Stimulated activated CD4-positive, alpha-beta T cell treated with anti-CD3 and anti-CD28 coated beads, Interleukin-1b, Interleukin-23, amount 100 ng/mL, for 4 hours (primary cell): ENCODE data around the gene MYO5B.

Source experiments
- DNase-seq, 2 donors: peaks; one replicate each; pipeline ENCODE4 v3.0.0-alpha.2; 2020; ENCODE audit warnings: low read depth in 2 of 2

The MYO5B gene

DNA sequence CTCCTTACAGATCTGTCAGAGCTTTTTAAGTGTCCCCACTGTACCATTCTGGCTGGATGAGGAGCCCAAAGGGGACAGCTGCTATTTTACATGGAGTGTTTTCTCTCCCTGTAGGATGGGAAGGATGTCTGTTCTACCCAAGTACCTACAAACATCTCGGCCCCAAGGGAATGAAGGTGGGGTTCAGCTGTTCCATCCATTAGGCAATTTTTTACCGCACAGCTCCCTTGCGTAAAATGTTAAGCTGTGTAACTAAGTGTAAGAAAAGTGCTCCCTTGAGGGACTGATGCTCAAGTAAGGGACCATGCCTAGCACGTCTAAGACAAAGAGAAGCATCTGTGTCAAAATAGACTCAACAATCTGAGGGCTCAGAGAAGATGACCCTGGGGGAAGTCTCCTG is 180.3 kb downstream of the MYO5B start:
- DNase-seq: no peak

DNA sequence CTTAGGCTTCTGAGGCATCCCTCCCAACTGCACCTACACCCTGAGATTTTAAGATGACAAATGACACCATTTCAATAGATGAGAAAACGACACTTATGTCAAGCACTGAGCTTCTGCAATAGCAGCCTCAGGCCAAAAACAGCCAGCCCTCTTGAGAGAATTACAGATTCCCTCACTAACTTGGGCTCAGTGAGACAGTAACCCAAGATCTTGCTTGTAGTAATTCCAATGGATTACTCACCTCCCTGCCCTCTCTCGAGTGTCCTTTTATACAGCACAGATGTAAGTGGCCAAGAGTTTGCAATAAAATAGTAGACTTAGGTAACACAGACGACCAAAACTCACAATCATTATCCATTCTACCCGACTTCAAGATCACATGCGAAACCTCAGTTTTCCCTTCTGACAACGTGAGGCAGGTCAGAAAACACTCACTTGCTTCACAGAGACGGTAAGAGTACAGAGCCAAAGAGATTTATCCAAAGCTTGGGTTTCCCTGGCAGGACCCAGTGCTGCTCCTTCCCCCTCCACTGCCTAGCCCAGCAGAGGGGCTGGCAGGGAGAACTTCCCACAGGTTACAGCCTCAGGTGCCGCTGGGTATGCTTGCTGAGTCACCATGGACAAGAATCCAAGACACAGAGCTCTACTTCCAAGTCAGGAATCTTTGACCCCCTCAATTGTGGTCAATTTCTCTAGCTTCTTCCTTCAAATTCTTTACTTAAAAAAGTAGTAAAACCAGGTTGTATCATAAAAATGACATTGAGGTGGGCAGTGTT is 181.4 kb downstream of the MYO5B start:
- DNase-seq: no peak

DNA sequence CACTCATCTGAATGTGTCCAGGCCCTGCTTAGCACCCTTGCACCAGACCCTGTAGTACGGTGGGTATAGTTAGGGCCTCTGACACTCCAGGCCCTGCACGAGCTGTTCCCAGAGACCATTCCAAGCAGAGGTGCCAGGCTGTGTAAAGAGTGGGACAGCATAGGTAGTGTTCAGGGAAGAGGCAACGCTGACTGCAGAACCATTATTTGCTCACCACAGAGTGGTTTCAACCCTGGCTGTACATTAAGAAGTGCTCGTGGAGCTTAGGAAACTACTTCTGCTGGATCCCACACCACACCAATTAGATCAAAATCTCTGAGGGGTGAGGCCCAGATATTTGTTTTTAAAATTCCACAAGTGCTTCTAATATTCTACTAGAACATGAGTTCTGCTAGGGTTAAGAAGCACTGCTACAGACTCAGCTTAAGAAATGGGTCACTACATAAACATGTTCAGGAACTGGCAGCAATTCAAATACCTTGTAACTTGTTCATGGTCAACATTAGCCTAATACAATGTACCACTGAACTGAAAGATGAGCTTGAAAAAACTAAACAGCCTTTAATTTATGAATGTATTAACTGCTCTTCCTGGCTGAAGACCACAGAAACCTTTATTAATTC is 183.0 kb downstream of the MYO5B start:
- DNase-seq: no peak

DNA sequence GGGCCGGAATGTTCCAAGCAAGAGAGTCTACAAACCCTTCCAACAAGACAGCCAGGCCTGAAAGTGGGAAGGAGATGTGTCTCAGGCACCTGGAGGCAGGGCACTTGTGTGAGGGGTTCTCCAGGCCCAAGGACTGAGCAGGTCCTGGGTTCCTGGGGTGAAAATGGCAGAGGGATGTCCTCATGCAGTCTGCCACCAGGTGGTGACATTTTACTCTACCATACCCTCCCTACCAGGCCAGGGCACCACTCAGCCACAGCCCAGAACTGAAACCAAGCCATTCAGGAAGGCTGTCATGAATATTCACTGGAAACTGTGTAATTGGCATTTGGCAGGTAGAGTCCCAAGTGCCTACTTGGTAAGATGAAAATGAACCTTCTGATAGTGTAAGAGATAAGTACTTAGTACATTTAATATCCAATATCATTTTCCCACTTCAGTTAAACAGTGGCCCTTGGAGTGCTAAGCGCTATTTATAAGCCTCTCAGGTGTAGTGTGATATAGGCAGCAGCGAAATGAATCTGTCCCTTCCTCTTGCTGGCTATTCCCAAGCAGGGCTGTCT is 185.1 kb downstream of the MYO5B start:
- peak in 1 of 2 donors; percentile 4 for DNase-seq

DNA sequence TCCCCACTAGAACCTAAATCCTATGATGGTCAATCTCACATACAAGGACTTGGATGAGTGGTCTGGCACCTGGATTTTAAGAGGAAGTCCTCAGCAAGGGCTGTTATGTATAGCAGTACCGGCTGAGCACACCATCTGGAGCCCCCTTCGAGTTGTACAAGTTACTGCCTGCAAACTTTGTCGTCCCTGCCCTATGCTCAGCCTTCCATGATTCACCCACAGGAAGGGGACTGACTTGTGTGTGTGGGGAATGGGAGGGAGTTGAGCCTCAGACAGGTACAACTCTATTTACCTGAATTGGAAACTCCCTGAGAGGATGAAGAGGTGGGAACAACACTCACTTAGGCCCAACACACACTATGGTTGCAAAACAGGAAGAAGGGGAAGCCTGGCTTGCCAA is 186.6 kb downstream of the MYO5B start:
- DNase-seq: no peak

DNA sequence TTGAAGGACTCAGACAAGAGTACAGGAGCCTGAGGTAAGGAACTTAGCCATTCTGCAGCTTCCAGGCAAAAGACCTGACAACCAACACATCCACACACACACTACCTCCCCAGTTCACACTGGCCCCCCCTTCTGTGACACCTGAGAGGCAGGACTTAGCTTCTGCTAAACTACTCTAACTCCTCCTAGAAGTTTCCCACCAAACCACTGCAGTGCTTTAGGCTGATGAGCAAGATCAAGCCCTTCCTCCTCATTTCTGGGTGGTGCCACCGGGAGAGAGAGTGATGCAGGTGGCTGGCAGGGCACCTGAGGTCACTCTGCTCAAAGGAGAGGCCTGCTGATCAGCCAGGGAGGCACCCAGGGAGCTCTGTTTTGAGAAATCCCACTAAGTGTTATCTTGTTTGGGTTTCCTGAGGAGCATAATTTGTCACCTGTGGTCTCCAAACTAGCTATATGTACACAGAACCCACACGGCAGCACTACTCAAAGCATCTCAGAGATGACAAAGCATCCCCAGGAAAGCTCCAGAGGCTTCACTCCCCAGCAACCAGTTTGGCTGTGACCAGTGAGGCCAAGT is 188.4 kb downstream of the MYO5B start:
- no peak for DNase-seq

DNA sequence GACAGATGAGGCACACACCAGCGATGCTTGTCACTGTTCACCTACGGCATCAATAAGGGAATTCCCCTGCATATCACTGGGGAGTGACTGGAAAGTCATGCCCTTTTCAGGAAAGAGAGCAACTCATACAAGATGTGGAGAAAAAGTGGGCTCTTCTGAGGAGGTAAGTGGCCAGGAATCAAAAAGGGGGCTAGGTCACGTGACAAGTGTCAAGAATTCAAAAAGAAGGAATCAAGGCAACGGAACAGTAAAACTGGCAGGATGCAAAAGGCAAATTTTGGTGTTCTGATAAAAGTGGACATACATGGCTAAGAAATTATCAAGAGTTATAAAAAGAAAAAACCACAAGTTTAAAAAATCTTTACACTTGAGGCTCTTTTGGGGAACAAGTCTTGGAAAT is 190.9 kb downstream of the MYO5B start:
- DNase-seq: no peak

DNA sequence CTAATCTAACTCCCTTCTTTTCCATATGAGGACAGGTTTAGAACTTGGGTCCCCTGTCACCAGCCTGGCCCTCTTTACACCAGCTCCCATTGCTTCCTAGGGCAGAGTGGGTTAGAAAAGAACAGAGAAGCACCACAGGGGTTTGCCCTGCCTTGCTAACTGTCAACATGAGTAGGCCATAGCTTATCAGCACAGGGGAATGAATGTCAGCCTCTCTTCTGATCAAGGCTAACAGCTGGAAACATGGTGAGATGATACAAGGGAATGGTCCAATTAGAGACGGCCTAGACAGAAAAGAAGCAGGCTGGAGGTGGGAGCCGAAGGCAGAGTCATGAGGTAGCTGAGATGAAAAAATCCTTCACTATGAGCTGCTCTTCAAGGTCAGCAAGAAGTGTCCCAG is 192.2 kb downstream of the MYO5B start:
- no peak for DNase-seq

DNA sequence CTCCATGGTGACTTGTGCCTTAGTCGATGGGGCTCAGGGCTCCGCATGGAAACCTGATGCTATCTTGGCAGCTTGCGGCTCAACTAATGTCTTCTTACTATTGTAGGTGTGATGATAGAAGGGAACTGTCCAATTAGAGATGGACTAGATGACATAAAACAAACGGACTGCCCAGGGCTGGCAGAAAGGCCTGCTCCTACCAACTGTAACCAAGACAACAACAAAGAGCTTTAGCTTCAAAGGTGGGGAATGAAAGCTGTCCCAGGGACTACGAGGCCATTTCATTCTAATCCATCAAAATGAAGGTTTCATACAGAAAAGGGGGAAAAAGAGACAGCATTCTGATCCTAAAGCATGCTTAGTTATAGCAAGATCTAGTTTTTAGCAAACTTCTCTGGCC is 194.7 kb downstream of the MYO5B start:
- no peak for DNase-seq

DNA sequence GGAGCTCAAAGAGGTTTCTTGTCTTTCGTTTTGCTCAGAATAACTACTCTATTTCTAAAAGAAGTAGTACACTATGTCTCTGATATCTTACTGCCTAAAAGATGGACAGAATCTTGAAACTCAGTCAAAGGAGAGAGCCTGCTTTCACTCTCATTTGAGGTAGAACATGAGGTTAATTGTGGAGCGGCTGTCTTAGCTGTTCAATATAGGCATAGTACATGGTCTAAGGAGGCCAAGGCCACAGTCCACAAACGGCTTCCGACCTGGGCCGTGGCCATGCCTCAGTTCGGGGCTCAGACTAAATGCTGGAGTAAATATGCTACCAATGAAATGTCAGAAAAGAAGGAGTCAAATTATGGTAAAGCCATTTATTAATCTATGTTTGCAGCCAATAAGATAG is 195.8 kb downstream of the MYO5B start:
- DNase-seq: no peak

DNA sequence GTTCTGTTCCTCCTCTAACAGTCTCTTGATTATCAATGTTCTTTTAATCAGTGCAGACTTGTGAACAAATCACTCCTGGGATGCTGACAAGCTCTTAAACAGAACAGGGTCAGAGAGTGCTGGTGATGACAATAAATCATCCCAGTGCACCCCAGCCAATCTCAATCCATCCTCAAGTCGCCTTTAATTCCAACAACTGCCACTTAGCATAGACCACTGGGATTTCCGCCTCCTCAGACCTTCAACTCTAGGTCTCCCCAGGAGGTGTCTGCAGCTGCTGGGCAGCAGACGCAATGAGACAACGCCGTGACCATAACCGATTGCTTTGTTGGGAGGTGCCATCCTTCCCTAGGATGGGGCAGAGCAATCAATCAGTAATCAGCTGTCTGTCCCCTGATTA is 197.4 kb downstream of the MYO5B start:
- DNase-seq: no peak

DNA sequence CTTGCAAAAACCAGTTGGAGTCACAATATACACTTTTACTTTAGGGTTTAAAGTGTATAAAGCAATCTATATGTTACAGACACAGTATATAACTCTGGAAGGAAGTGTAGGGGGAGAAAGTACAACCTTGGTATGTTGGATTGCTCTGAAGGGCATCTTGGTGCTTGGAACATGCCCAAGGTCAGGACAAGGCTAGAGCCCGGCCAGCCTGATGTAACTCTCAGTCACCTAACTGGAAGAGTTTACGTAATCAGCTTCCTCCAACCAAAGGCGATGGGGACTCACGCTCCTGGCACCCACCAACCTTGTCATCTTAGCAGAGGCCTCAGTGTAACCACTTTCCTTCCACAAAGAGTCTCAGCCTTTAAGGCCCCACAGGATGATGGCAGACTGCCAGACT is 200.5 kb downstream of the MYO5B start:
- no peak for DNase-seq

DNA sequence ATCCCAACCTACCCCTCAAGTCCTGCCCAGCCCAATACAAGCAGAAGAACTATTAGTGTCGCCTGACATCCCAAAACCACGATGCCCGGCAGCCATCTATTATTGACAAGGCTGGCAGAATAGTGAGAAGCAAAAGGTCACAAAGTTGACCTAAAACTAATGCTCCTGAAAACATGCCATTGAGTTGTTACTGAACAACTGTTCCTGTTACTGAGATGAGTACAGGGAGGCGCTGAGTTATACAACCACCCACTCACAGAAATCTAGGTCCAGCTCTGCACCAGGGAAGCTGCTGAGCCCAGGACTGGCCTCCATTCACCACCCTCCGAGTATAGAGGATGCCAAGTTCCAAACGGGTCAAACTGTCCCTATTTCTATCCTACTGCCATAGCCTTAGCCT is 201.6 kb downstream of the MYO5B start:
- DNase-seq: no peak

DNA sequence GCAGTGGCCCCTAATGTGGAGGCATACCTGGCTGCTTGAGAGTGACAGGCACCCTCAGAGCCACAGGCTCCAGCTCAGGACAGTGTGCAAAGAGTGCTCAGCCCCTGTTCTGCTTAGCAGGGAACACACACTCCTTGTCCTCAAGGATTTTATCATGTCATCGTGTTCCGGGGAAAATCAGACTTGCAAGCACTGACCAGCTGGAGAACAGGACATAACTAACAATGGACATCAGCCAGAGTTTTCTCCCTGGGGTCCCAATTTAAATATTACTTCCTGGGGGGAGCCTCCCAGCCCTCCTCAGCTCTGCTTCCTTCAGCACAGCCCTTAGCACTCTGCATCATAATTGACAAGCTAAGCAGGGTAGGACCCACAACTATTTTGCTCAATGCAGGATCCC is 206.2 kb downstream of the MYO5B start:
- no peak for DNase-seq

DNA sequence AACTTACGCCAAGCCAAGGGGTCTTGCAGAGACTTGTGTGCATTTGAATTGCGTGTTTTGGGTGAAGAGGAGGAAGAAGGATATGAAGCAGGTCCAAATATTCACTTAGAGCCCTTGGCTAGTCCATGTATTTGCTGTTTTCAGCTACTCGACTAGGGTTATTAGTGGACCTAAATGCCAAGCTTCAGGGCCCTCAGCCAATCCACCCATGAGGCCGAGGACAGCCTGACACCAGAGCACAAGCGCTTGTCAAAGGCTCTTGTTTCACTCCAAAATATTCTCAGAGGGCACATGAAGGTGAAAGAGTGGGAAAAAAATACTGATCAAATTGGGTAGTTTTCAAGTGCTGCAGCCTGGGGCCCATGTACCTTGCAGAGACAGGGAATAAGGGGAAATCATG is 206.8 kb downstream of the MYO5B start:
- DNase-seq: no peak

DNA sequence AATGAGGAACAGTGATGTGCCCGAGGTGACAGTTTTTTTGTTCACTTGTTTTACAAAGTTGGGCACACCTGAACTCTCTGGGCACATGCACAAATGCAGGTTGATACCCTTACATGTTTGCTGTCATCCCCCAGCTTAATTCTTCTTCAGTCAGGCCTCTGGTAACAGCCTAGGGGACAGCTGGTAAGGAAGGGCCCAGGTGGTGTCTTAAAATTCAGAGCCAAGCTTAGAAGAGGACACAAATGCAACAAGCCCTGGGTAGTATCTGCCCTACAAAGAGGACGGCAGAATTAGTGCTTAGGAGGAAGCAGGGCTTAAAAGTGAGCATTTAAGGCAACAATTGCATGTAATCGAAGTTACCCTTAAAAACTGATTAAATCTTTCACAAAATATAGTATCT is 209.7 kb downstream of the MYO5B start:
- DNase-seq: no peak

DNA sequence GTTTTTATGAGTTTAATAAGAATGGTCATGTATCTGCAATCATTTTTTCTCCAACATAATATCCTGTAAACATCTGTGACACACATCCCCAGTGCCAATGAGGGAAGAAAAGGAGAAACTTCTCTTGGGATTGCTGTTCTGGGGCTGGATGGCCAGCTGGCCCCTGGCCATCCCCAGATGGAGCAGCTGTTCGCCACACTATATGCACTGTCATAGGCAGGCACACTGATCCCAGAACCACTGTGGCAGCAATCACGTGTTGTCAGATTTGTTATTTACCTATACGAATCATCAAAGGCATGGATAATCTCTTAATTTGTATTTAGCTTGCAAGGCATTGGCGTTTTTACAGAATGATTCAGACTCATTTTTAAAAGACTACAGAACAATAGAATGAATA is 214.1 kb downstream of the MYO5B start:
- DNase-seq: no peak

DNA sequence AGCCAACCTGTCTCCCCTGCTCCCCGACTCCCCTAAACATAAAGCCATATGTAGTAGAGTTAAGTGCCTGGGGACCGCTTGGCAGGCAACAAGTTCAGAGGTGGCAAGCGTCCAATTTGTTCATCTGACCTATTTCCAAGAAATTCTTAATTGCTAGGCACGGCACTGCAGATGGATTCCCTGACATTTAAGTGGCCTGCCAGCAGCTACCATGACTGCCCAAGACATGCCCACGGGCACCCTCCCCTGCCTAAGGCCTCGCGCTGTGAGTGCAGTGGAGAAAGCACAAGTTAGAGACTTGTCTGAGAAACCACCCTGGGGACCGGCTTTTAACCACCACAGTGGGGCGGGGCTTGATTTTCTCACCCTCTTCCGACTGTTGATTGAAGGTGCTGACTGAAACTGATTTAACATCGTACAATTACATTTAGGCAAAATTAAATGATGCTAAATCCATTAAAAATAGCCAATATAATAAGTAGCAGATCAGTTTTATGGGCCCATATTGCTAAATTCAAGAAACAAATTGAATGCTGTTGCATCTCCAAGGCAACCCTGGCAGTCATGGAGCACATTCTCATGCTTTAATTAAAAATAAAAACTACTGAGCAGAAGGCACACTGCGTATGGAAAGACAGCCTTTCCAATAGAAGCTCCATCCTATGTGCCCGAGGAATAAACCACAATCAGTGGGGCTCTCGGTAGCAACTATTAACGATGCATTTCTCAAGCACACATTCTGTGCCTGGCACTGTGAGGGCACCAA is 218.0 kb downstream of the MYO5B start:
- DNase-seq: no peak

DNA sequence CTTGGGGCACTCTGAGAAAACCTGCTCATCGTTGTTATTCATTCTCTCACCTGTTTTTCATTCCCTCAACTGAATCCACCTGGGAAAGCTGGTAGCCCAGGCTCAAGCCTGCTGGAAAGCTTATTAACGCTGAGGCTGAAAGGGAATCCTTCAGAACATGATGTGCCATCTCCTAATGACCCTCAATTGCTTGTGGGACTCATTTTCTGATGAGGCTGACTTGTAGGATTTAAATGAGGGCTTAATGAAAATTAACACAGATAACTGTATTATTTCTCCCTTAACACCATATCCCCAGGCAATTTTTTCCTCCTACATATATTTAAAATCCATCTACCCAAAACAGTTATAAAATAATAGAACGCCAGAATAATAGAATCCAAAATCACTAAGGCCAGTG is 218.9 kb downstream of the MYO5B start:
- no peak for DNase-seq

DNA sequence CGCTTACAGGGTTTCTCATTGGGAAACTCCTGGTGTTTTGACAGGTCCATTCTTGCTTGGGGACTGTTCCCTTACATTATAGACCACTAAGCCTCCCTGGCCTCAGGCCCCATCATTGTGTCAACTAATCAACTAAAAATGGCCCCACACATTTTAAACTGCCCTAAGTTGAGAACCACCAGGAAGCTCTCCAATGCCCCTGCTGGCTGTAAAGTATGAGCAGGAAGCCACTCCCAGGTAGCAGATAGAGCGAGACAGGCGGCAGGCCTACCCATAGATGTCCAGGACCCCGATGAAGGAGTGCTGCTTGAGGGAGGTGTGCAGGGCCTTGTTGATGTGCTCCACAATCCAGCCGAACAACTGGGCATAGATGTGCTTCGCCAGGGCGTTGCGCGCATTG is 220.9 kb downstream of the MYO5B start:
- DNase-seq: no peak

DNA sequence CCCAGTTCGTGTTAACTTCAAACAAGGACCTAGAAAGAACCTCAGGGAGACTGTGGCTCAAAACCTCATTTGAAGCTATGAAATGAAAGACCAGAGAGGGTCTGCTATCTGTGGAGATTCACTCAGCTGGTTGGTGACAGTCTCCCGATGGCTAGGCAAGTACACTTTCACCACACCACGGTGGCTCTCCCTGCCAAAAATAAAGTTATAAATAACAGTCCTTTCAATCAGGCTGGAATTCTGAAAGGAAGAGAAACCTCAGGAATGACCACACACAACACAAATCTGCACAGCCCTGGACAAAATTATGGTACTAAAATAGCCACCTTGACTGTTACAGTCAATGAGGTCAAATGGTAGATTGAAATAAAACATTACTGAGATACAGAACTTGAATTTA is 221.4 kb downstream of the MYO5B start:
- DNase-seq: no peak

DNA sequence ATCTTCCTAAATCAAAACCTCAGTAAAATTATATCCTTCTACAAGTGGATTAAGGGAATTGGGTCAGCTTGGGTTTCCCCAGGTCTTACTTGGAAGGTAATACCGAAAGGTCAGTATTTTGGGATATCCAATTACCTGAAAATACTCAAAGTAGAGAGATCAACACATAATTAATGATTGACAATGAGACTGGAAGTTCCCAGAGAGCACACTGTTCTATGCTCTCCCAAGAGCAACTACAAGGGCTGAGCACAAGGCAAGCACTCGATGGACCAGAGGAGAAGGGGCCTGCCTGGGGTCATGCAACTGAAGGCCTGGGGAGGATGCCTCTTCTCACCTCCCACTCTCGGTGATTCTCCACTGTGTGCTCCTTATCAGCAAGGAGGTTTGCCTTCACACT is 222.4 kb downstream of the MYO5B start:
- DNase-seq: no peak
